HG03432 (cell line): ENCODE results near the gene SAPCD1.
"Not testable (repeated sequence)": the region's sequence is repeated elsewhere in the genome, so short reads cannot be mapped to it uniquely, and the experiment has no call there.

Experiments used
- ATAC-seq: cut with Tn5 transposase; IDR thresholded peaks from one replicate; pipeline ENCODE4 v1.9.1; 2021; ENCODE audit warnings: mild to moderate bottlenecking, moderate library complexity; ENCODE audit not compliant: unreplicated experiment

Gene SAPCD1

DNA sequence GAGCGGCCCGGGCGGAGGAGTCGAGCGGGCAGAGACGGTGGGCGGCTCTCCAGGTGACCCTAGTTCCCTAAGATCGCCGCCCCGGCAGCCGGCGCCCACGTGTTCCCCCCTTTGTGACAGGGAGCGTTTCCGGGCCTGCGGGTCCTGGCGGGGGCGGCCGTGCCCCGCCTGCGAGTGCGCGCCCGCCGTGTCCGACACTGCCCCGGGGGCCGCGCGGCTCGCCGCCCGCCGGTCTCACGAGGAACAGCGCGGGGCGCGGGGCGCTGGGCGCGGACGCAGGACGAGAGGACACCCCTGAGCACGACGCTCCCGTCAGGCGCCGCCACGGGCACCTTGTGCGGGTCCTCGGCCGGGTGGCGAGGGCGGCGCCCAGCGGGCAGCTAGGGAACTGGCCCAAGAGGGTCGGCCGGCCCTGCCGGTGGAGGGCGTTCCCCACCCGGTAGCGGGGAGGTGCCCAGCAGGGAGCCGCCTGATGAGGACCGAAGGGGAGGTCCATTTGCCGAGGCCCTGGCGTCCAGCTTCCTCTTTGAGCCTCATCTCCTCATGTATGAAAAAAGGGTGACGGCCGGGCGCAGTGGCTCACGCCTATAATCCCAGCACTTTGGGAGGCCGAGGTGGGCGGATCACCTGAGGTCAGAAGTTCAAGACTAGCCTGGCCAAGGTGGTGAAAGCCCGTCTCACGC, 33.3 kb downstream of the SAPCD1 start, which contains the start of gene VARS1:
TSS of gene VARS1 (minus strand) at position 137 of the 683 bp plus-strand sequence. CDS start 535 bp downstream, outside the sequence.
- ATAC-seq, result peak; percentile 80

GRCh38 chr6:31796993-31797385, 34.5 kb downstream of the SAPCD1 start:
- ATAC-seq, result no peak

DNA sequence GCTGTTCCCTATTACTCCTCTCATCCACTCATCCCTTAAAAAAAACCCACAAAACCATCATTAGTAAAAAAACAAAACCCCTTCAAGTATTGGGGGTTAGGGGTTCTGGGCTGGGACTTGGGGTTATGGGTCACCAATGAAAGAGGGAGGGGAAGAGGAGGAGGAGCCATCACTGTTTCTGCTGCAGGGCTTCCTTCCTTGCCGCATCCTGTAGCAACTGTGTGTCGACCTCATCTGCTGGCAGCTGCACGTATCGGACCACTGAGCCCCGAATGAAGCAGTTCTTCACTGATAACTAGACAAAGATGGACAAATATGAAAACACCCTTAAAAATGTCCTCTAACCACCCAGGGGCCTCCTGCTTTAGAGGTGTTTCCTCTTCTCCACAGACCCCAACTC, 35.1 kb downstream of the SAPCD1 start:
- no peak for ATAC-seq

- no peak for ATAC-seq
Measured at GRCh38 chr6:31799781-31800180, 37.3 kb downstream of the SAPCD1 start.

DNA sequence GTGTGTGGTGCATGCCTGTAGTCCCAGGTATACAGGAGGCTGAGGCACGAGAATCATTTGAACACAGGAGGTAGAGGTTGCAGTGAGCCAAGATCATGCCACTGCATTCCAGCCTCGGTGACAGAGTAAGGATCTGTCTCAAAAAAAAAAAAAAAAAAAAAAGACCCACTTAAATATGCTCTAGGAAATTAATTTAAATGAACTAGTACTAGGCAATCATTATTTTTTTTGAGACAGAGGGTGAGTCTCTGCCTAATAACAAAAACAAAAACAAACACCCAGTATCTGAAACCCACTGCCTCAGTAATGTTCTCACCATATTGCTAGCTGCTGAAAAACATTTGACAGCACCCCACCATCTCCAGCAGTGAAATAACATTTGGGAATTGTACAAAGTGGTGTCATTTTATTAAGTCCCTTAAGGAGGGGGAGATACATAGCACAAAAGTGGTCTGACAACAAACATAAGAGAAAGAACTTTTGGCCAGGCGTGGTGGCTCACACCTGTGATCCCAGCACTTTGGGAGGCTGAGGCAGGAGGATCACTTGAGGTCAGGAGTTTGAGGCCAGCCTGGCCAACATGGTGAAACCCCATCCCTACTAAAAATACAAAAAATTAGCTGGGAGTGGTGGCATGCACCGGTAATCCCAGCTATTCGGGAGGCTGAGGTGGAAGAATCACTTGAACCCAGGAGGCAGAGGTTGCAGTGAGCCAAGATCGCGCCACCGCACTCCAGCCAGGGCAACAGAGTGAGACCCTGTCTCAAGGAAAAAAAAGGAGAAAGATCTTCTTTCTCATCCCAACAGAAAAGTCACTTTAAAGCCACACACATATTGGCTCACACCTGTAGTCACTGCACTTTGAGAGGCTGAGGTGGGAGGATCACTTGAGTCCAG, 38.8 kb downstream of the SAPCD1 start:
- ATAC-seq, result not testable (repeated sequence)

GRCh38 chr6:31805939-31806469, 43.5 kb downstream of the SAPCD1 start:
- peak; percentile 12 for ATAC-seq

DNA sequence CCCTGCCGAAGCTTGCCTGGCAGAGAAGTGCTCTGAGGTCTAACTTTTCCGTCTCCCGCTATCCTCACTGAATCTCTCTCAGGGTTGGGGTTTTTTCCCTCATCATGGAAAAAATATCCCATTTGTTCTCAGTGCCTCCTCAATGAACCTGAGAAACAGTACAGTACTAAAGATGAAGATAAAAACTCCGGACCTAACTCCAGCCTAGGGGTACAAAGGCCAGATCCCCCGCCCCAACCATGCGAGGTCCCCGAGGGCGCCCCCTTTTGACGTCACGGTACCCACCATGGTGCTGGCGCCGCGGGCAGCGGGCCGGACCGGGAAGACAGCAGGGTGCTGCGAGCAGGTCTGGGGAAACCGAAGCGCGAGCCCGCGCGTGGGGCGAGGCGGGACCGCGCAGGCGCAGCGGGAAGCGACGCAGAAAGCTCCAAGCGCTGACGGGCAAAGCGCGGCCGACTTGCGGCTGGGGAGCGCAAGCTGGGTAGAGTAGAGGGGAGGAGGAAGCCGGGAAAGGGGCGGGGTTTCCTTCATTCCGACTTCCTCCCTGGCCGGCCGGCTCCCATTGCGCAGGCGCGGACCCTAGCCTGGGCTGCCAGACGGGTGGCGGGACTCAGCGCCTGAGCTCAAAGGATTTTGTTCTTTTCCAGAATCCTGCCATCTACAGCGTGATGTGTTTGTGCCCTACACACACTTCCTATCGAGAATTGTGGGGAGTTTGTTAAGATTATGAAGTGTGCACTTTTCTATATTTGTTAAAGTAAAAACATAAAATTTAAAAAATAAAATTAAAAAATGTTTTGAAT, 44.2 kb downstream of the SAPCD1 start, which contains the start of gene LSM2:
TSS of gene LSM2 (minus strand) at position 497 of the 803 bp plus-strand sequence. CDS start at position 288, 209 bp downstream.
- peak; percentile 89 for ATAC-seq

- not testable (repeated sequence) for ATAC-seq
Measured at GRCh38 chr6:31808599-31808998, 46.1 kb downstream of the SAPCD1 start.

DNA sequence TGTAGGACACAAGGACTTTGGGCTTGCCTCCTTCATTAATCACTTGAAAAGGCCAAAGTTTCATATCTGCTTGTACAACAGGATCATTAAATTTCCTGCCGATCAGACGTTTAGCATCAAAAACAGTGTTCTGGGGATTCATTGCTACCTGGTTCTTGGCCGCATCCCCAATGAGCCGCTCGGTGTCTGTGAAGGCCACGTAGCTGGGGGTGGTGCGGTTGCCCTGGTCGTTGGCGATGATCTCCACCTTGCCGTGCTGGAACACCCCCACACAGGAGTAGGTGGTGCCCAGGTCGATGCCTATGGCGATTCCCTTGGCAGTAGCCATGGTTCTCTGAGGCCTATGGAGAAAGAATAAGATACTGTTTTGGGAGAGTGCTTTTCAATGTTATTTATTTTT, 49.2 kb downstream of the SAPCD1 start:
- ATAC-seq, result no peak

DNA sequence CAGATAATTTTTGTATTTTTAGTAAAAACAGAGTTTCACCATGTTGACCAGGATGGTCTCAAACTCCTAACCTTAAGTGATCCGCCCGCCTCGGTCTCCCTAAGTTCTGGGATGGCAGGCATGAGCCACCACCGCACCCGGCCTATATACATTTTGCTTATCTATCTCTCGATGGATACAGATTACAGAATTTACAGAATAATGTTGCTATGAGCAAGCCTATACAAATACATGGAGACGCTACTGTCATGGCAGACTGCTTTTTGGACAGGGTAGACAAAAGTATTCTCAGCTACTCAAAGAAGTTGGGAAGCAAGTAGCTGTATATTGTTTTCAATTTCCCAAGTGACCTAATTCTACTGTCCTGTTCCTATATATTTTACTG, 51.0 kb downstream of the SAPCD1 start:
- ATAC-seq, result no peak
